ENCODE measurements around the gene SLC22A3. TPM values are rescaled to one million over a fixed set of nuclear protein-coding genes. Genes with fewer than 3 reads are reported as not detected.

SLC22A3 gene
- total and polyA plus RNA-seq, 8 donors: 2.0 to 29.3 (median 7.2) TPM

DNA sequence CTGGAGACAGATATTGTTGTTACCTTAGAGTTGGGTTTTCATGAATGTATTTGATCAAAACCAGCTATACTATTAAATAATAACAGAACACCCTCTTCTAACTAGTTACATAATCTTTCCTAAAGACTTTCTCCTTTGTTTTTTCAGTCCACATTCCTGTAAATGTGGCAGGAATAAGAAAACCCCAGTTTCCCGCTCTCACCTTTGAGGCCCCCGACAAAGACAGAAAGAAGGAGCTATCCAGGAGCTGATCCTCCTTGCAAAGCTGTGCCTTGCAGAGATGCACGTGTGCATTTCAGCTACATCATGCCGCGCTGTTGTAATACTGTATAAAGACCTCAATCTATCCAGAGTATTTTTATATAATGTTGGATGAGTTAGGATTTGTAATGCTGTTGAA is 102.7 kb downstream of the SLC22A3 start:
- H3K36me3 ChIP-seq: no peaks in the 10 kb centered on the region
- TF ChIP-seq POLR2AphosphoS5 (IDR thresholded peaks at IDR 0.05): no peak
- no peak for TF ChIP-seq POLR2A (IDR thresholded peaks at IDR 0.05)
- TF ChIP-seq, protein P1, sequence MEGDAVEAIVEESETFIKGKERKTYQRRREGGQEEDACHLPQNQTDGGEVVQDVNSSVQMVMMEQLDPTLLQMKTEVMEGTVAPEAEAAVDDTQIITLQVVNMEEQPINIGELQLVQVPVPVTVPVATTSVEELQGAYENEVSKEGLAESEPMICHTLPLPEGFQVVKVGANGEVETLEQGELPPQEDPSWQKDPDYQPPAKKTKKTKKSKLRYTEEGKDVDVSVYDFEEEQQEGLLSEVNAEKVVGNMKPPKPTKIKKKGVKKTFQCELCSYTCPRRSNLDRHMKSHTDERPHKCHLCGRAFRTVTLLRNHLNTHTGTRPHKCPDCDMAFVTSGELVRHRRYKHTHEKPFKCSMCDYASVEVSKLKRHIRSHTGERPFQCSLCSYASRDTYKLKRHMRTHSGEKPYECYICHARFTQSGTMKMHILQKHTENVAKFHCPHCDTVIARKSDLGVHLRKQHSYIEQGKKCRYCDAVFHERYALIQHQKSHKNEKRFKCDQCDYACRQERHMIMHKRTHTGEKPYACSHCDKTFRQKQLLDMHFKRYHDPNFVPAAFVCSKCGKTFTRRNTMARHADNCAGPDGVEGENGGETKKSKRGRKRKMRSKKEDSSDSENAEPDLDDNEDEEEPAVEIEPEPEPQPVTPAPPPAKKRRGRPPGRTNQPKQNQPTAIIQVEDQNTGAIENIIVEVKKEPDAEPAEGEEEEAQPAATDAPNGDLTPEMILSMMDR (IDR thresholded peaks at IDR 0.05): no peak
- TF ChIP-seq EP300 (IDR thresholded peaks at IDR 0.05): no peak

DNA sequence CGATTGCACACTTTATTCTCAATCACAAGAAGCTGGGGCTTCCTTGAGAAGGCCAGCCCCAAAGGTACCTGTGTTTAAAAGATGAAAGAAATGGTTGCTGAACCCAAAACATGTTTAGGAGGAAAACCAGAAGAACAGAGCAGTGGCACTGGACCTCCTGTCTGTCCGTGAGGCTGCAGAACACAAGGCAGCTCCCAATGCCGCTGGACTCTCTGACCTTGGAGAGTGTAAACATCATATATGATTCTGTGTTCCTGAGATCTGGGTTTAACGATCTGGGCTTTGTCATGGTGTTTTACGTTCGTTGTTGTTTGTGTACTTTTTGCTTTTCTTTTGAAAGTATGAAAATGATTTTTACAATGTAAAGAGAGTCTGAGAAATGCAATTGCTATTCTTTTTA is 106.1 kb downstream of the SLC22A3 start:
- 54 to 73% (median 62%) methylated on average over 6 of the region's 6 CpGs for WGBS, 5 donors
- H3K36me3 ChIP-seq: no peaks in the 10 kb centered on the region

More for the DNA sequence above, 102.7 kb downstream of the SLC22A3 start:
- H3K9me3 ChIP-seq: no peaks in the 10 kb centered on the region
- no peaks in the 10 kb centered on the region for H3K27me3 ChIP-seq
- WGBS, 5 donors: 90 to 96% (median 94%) methylated on average over 5 of the region's 5 CpGs
- no peak overlapping the region for H3K4me3 ChIP-seq
- intact Hi-C loops (cut with DNase I; ENCODE audit: low total_unique reads): no loop called here
- H3K4me1 ChIP-seq: peaks cover 3 to 11% (median 6%) of the 10 kb centered on the region in 4 donors
- H3K27ac ChIP-seq: no peak overlapping the region
- no peak for DNase-seq

DNA sequence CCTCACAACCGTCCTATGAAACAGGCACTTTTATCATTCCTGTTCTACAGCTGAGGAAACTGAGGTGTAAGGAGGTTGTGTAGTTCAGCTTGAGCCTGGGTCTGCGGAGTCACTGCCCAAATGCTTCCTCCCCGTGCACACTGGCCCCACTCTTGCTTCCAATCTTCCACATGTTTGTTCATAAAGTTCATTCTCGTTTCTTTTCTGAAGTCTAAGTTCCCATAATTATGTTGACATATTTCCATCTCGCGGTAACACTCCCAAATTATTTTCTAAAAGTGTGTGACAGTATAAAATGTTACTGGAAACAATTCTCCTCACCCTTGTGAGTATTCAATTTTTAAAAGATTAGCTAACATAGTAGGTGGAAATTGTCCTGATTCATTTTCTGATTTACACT is 106.9 kb downstream of the SLC22A3 start:
- TF ChIP-seq POLR2A (IDR thresholded peaks at IDR 0.05) (no peak), EP300 (IDR thresholded peaks at IDR 0.05) (no peak), POLR2AphosphoS5 (IDR thresholded peaks at IDR 0.05) (no peak)
- TF ChIP-seq, protein P1 (IDR thresholded peaks at IDR 0.05): no peak
- H3K4me3 ChIP-seq: no peak overlapping the region
- peaks cover 6 to 20% (median 11%) of the 10 kb centered on the region in 4 donors for H3K4me1 ChIP-seq
- DNase-seq: peak in 1 of 2 donors; percentile 10
- no peaks in the 10 kb centered on the region for H3K36me3 ChIP-seq
- H3K27ac ChIP-seq: peak overlapping the region in 1 of 5 donors; percentile 67
- H3K27me3 ChIP-seq: no peaks in the 10 kb centered on the region
- intact Hi-C loops (cut with DNase I; ENCODE audit: low total_unique reads): loop anchor here (5.0 kb wide), 3 partner anchors 233 to 363 kb away; no protein-coding TSS in a partner anchor
- no peaks in the 10 kb centered on the region for H3K9me3 ChIP-seq
- WGBS, 5 donors: 53 to 73% (median 59%) methylated on average over 6 of the region's 6 CpGs

More for the DNA sequence above, 106.1 kb downstream of the SLC22A3 start:
- H3K4me3 ChIP-seq: no peak overlapping the region
- TF ChIP-seq POLR2AphosphoS5 (IDR thresholded peaks at IDR 0.05) (no peak), EP300 (IDR thresholded peaks at IDR 0.05) (no peak), POLR2A (IDR thresholded peaks at IDR 0.05) (no peak)
- TF ChIP-seq, protein P1 (IDR thresholded peaks at IDR 0.05): no peak
- H3K27me3 ChIP-seq: no peaks in the 10 kb centered on the region
- DNase-seq: no peak
- peaks cover 6 to 20% (median 11%) of the 10 kb centered on the region in 4 donors for H3K4me1 ChIP-seq
- H3K27ac ChIP-seq: no peak overlapping the region
- intact Hi-C loops (cut with DNase I; ENCODE audit: low total_unique reads): no loop called here
- H3K9me3 ChIP-seq: no peaks in the 10 kb centered on the region

DNA sequence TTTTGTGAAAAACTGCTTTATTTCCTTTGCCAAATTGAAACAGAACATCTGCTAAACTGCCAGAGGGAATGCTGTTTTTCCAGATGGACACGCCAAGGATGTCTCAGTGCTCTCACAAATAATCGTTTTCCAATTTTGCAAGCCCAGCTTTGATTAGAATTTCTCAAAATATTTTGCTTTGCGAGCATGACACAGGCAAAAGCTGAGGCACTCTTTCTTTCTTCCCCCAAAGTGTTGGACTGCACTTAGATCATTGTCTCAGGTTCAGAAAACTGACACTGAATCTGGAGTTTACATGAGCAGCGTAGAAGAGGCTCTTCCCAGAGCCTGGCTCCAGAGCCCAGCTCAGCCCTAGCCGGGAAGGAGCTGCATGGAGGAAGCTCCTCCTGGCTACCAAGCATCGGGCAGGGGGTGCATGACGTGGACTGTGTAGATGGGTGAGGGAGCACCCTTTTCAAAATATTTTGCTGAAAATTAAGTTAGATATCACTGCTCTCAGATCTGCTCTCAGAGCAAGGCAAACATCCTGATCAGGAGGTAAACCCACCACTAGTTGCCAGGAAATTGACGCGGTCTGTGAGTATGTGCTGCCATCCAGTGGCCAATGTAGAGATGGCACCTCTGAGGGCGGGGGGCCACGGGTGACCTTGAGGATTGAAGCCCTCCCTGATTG is 107.5 kb downstream of the SLC22A3 start:
- no peaks in the 10 kb centered on the region for H3K9me3 ChIP-seq
- H3K4me3 ChIP-seq: no peak overlapping the region
- H3K36me3 ChIP-seq: no peaks in the 10 kb centered on the region
- no peak for TF ChIP-seq EP300 (IDR thresholded peaks at IDR 0.05)
- TF ChIP-seq, protein P1 (IDR thresholded peaks at IDR 0.05): peak in 6 of 7 experiments; percentile 80 to 98 (median 97)
- 18 to 24% (median 23%) methylated on average over 11 of the region's 11 CpGs for WGBS, 5 donors
- peak overlapping the region in 4 of 5 donors; percentile 24 to 68 (median 56) for H3K27ac ChIP-seq
- H3K27me3 ChIP-seq: no peaks in the 10 kb centered on the region
- DNase-seq: peak; percentile 68 to 86
- H3K4me1 ChIP-seq: peaks cover 6 to 20% (median 11%) of the 10 kb centered on the region in 4 donors
- intact Hi-C loops (cut with DNase I; ENCODE audit: low total_unique reads): loop anchor here (5.0 kb wide), 3 partner anchors 233 to 363 kb away; no protein-coding TSS in a partner anchor

All from stomach (tissue), 9 donors.